HepG2 (cell line): ENCODE data around the gene AKR1C3. TPM values are rescaled to one million over a fixed set of nuclear protein-coding genes. Genes with fewer than 3 reads are reported as not detected.

ENCODE experiments used
- AGO2 ChIP-seq: fragments of 200-400 bp; formaldehyde crosslinking; optimal IDR thresholded peaks from 2 replicates; pipeline ENCODE3; 2017; ENCODE audit warnings: mild to moderate bottlenecking, low read depth, low read length, moderate library complexity
- CBFB ChIP-seq: sonication (generic); formaldehyde crosslinking; IDR thresholded peaks from 2 replicates; pipeline ENCODE4 v1.4.0; 2020; ENCODE audit warnings: missing genetic modification reagents
- EEA1 ChIP-seq: sonication (generic); formaldehyde crosslinking; IDR thresholded peaks from 2 replicates; pipeline ENCODE4 v1.5.1; 2020; ENCODE audit warnings: mild to moderate bottlenecking, missing genetic modification reagents, borderline replicate concordance
- HDAC1 ChIP-seq: sonication (generic); formaldehyde crosslinking; IDR thresholded peaks from 2 replicates; pipeline ENCODE4 v1.5.1; 2020; ENCODE audit warnings: mild to moderate bottlenecking, missing genetic modification reagents
- HMG20B ChIP-seq: conservative IDR thresholded peaks from 2 replicates; pipeline ENCODE4 v1.6.1; 2016; ENCODE audit warnings: missing genetic modification reagents, missing compliant biosample characterization
- HNF4G ChIP-seq, 2 experiments: sonication (generic) in 1 of 2; formaldehyde crosslinking in 1 of 2; IDR thresholded peaks; 2 replicates each; pipeline versions ENCODE4 v1.4.0 to v1.6.1; 2011 to 2020; ENCODE audit warnings: borderline replicate concordance in 2 of 2, low read depth in 2 of 2, mild to moderate bottlenecking in 2 of 2, low read length in 1 of 2, missing genetic modification reagents in 1 of 2, moderate library complexity in 1 of 2
- IKZF1 ChIP-seq: fragments of 450-650 bp; IDR thresholded peaks from 2 replicates; pipeline ENCODE4 v1.7.1; 2016
- MLXIP ChIP-seq: sonication (generic); formaldehyde crosslinking; IDR thresholded peaks from 2 replicates; pipeline ENCODE4 v1.9.0; 2021; ENCODE audit warnings: missing genetic modification reagents, borderline replicate concordance
- NFAT5 ChIP-seq: sonication (generic); formaldehyde crosslinking; IDR thresholded peaks from 2 replicates; pipeline ENCODE4 v1.4.0; 2020; ENCODE audit warnings: missing genetic modification reagents
- NR2F1 ChIP-seq, 2 experiments: fragments of 450-650 bp in 1 of 2; formaldehyde crosslinking in 1 of 2; IDR thresholded peaks; 2 replicates each; pipeline versions ENCODE4 v1.5.0 to v1.6.1; 2016 to 2020; ENCODE audit warnings: mild to moderate bottlenecking in 1 of 2, missing compliant biosample characterization in 1 of 2, missing genetic modification reagents in 1 of 2, moderate library complexity in 1 of 2
- POGZ ChIP-seq: sonication (generic); formaldehyde crosslinking; IDR thresholded peaks from 2 replicates; pipeline ENCODE4 v1.4.0; 2020; ENCODE audit warnings: mild to moderate bottlenecking, missing genetic modification reagents
- RARG ChIP-seq: sonication (generic); formaldehyde crosslinking; IDR thresholded peaks from 2 replicates; pipeline ENCODE4 v1.4.0; 2020; ENCODE audit warnings: low read depth, mild to moderate bottlenecking, missing genetic modification reagents
- RORA ChIP-seq: sonication (generic); formaldehyde crosslinking; IDR thresholded peaks from 2 replicates; pipeline ENCODE4 v1.5.0; 2020; ENCODE audit warnings: mild to moderate bottlenecking, missing genetic modification reagents, moderate library complexity
- STAG1 ChIP-seq: sonication (generic); formaldehyde crosslinking; IDR thresholded peaks from 2 replicates; pipeline ENCODE4 v1.4.0; 2020; ENCODE audit warnings: missing genetic modification reagents
- ZNF160 ChIP-seq: sonication (generic); formaldehyde crosslinking; IDR thresholded peaks from 2 replicates; pipeline ENCODE4 v1.8.0; 2022; ENCODE audit warnings: mild to moderate bottlenecking, inconsistent platforms, missing genetic modification reagents
- ZNF329 ChIP-seq: sonication (generic); formaldehyde crosslinking; IDR thresholded peaks from 2 replicates; pipeline ENCODE4 v1.9.0; 2021; ENCODE audit warnings: low read depth, mild to moderate bottlenecking, missing genetic modification reagents
- ZNF431 ChIP-seq: sonication (generic); formaldehyde crosslinking; IDR thresholded peaks from 2 replicates; pipeline ENCODE4 v1.9.0; 2022; ENCODE audit warnings: missing genetic modification reagents, low read depth, mild to moderate bottlenecking, borderline replicate concordance
- ZNF550 ChIP-seq: sonication (generic); formaldehyde crosslinking; IDR thresholded peaks from 2 replicates; pipeline ENCODE4 v1.4.0; 2020; ENCODE audit warnings: mild to moderate bottlenecking, missing genetic modification reagents, borderline replicate concordance
- ZNF777 ChIP-seq: sonication (generic); formaldehyde crosslinking; IDR thresholded peaks from 2 replicates; pipeline ENCODE4 v1.4.0; 2020; ENCODE audit warnings: missing genetic modification reagents
- ZNF780A ChIP-seq: sonication (generic); formaldehyde crosslinking; IDR thresholded peaks from 2 replicates; pipeline ENCODE4 v1.8.0; 2022; ENCODE audit warnings: mild to moderate bottlenecking, missing genetic modification reagents, moderate library complexity
- ZNF841 ChIP-seq: sonication (generic); formaldehyde crosslinking; IDR thresholded peaks from 2 replicates; pipeline ENCODE4 v1.8.1; 2023; ENCODE audit warnings: missing genetic modification reagents, borderline replicate concordance
- ZSCAN20 ChIP-seq: sonication (generic); formaldehyde crosslinking; IDR thresholded peaks from 2 replicates; pipeline ENCODE4 v1.4.0; 2020; ENCODE audit warnings: missing genetic modification reagents, mild to moderate bottlenecking, borderline replicate concordance
- polyA plus RNA-seq, 8 experiments: library from polyadenylated mRNA; depleted of rRNA in 3 of 8; stranded (reverse) in 7 of 8; unstranded in 1 of 8; fragments of >200 nt; fragmentation: Illumina TruSeq in 4 of 8; extraction: Trizol in 4 of 8; gene quantifications; 2 replicates each; pipeline versions ENCODE4 v1.2.1 to v1.2.3, GENCODE V29; 2011 to 2016; ENCODE audit warnings: low read depth in 4 of 8, missing spikeins in 1 of 8, mixed read lengths in 1 of 8; ENCODE audit not compliant: insufficient read depth in 1 of 8
- total RNA-seq, 5 experiments: library from RNA; depleted of rRNA; stranded (reverse); fragments of >200 nt; fragmentation: Illumina TruSeq; extraction: Trizol; gene quantifications; 2 replicates each; pipeline ENCODE4 v1.2.3, GENCODE V29; 2016; ENCODE audit warnings: low read depth in 1 of 5

Gene AKR1C3
- total and polyA plus RNA-seq, 2 of the 13 experiments (the other 11 are each of a cell fraction or from before 2014, with no cell fraction given): 368 to 532 TPM

GRCh38 chr10:5071411-5072198 is 22.6 kb upstream of the AKR1C3 start (continued):
- TF ChIP-seq ZNF841 (CRISPR knock-in tag): no peak
- peak in 1 of 2 experiments; percentile 24; a peak in 1 of 4 replicates for TF ChIP-seq NR2F1 (CRISPR knock-in tag; IDR thresholded peaks at IDR 0.05)
- peak; percentile 37; the same call in 1 of the 2 replicates for TF ChIP-seq CBFB (CRISPR knock-in tag)
- TF ChIP-seq ZNF780A (CRISPR knock-in tag): no peak
- TF ChIP-seq POGZ (CRISPR knock-in tag): peak; percentile 43; the same call in 1 of the 2 replicates
- TF ChIP-seq HNF4G (IDR thresholded peaks at IDR 0.05; ENCODE audit: borderline replicate concordance, low read depth, low read length): peak; percentile 87
- TF ChIP-seq HNF4G (CRISPR knock-in tag; IDR thresholded peaks at IDR 0.05; ENCODE audit: borderline replicate concordance, low read depth): peak; percentile 72; the same call in 1 of the 2 replicates
- no peak for TF ChIP-seq ZNF160 (CRISPR knock-in tag)
- no peak for TF ChIP-seq RARG (CRISPR knock-in tag)
- no peak for TF ChIP-seq ZNF777 (CRISPR knock-in tag)
- TF ChIP-seq MLXIP (CRISPR knock-in tag): no peak
- no peak for TF ChIP-seq AGO2
- TF ChIP-seq IKZF1: no peak
- TF ChIP-seq STAG1 (CRISPR knock-in tag): peak; percentile 36
- TF ChIP-seq NFAT5: peak; percentile 96
- no peak for TF ChIP-seq ZNF329 (CRISPR knock-in tag)
- TF ChIP-seq HMG20B: peak; percentile 22; the same call in 1 of the 2 replicates
- no peak; the same call in 1 of the 2 replicates for TF ChIP-seq ZNF431 (CRISPR knock-in tag)
- peak; percentile 43 for TF ChIP-seq HDAC1
- TF ChIP-seq ZNF550 (CRISPR knock-in tag): no peak
- no peak for TF ChIP-seq EEA1 (CRISPR knock-in tag)
- TF ChIP-seq ZSCAN20 (CRISPR knock-in tag): no peak
- 0 out of 2 replicates have a peak, but pooled peaks have one; percentile 25 for TF ChIP-seq RORA (CRISPR knock-in tag)
